Measurements from ENCODE around the gene MAML3.

The MAML3 gene

GRCh38 chr4:139922406-139923024 lies 231.5 kb downstream of the MAML3 start:
- DNase-seq (ENCODE audit: low spot score), result no peak
- TF ChIP-seq CTCF (IDR thresholded peaks at IDR 0.05; ENCODE audit: extremely low read depth, missing control alignments), result no peak

- no peak for TF ChIP-seq CTCF (IDR thresholded peaks at IDR 0.05; ENCODE audit: extremely low read depth, missing control alignments)
- no peak for DNase-seq (ENCODE audit: low spot score)
Observed at GRCh38 chr4:139921429-139922184, 232.4 kb downstream of the MAML3 start.

GRCh38 chr4:139920486-139921002 lies 233.4 kb downstream of the MAML3 start:
- no peak for TF ChIP-seq CTCF (IDR thresholded peaks at IDR 0.05; ENCODE audit: extremely low read depth, missing control alignments)
- no peak for DNase-seq (ENCODE audit: low spot score)

GRCh38 chr4:139919521-139919920 lies 234.5 kb downstream of the MAML3 start:
- TF ChIP-seq CTCF (IDR thresholded peaks at IDR 0.05; ENCODE audit: extremely low read depth, missing control alignments), result no peak
- no peak for DNase-seq (ENCODE audit: low spot score)

GRCh38 chr4:139919004-139919403 lies 235.0 kb downstream of the MAML3 start:
- DNase-seq (ENCODE audit: low spot score), result no peak
- no peak for TF ChIP-seq CTCF (IDR thresholded peaks at IDR 0.05; ENCODE audit: extremely low read depth, missing control alignments)

- TF ChIP-seq CTCF (IDR thresholded peaks at IDR 0.05; ENCODE audit: extremely low read depth, missing control alignments), result no peak
- no peak for DNase-seq (ENCODE audit: low spot score)
Observed at GRCh38 chr4:139918591-139918990, 235.4 kb downstream of the MAML3 start.

GRCh38 chr4:139917896-139918295 lies 236.1 kb downstream of the MAML3 start:
- TF ChIP-seq CTCF (IDR thresholded peaks at IDR 0.05; ENCODE audit: extremely low read depth, missing control alignments), result no peak
- no peak for DNase-seq (ENCODE audit: low spot score)
